GM18951 (cell line): ENCODE data around the gene PTCD2.
"Not testable (repeated sequence)": the region's sequence is repeated elsewhere in the genome, so short reads cannot be mapped to it uniquely, and the experiment has no call there.

Source experiments
- POLR2A ChIP-seq: IDR thresholded peaks from 4 replicates; pipeline ENCODE4 v1.6.1; 2011; ENCODE audit warnings: mild to moderate bottlenecking; ENCODE audit not compliant: insufficient read length, insufficient read depth; ENCODE audit errors: extremely low read depth
- in situ Hi-C: fragments of 300-500 bp; cut with MboI; formaldehyde crosslinking; loops from one replicate; pipeline ENCODE4 v1.12.0; 2022; ENCODE audit warnings: low sequenced_read_pairs, mixed read lengths, inconsistent platforms; ENCODE audit not compliant: unreplicated experiment

PTCD2 gene

DNA sequence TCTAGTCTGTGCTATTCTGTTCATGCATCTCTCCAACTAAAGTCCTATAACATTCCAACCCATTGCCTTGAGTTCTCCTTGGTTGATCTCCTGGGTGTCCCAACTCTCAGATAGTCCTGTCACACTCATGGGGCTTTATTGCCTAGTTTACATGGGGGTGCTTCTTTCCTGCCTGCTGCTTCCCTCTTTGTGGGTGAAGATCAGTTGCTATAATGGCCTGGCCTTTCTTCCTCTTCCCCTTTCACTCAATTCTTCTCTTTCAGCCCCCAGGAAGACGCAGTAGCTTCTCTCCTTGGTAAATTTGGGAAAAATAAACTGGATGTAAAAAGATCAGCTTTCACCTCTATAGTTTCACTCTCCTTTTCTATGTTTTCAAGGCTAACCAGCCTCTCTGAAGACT lies 66.5 kb downstream of the PTCD2 start:
- TF ChIP-seq POLR2A: no peak
- in situ Hi-C loops: no loop called here

DNA sequence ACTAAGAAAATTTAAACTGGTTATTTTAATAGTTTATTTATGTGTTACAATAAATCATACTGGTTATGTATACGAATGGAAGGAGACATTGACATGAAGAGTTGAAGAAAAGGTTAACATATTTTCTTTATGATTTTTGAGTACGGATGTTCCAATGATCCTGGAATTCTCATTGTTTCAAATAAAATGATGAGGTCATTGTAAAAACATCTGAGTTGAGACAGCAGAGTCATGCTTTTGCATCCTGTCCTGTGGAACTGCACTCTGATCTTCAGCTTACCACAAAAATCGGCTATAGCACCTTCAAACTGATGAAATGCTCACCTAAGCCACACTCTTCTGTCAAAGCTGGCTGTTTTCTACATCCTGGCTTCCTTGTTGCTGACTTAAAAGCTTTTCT lies 67.8 kb downstream of the PTCD2 start:
- in situ Hi-C loops: no loop called here
- no peak for TF ChIP-seq POLR2A

DNA sequence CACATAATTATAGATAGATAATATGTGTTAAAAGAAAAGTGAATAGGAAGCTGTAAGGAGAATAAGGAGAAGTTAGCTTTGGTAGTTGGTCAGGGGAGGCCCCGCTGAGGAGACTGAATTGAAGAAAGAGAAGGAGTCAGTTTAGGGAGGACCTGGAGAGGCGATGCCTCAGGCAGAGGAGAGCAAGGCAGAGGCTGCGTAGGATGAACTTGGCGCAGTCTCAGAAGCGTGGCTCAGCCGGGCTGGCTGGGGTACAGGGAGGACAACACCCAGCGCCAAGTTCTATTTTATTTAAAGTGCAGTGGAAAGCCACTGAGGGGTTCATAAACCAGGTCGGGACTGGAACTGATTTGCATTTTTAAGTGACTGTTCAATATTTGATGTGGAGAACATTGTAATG lies 68.5 kb downstream of the PTCD2 start:
- in situ Hi-C loops: no loop called here
- TF ChIP-seq POLR2A: no peak

DNA sequence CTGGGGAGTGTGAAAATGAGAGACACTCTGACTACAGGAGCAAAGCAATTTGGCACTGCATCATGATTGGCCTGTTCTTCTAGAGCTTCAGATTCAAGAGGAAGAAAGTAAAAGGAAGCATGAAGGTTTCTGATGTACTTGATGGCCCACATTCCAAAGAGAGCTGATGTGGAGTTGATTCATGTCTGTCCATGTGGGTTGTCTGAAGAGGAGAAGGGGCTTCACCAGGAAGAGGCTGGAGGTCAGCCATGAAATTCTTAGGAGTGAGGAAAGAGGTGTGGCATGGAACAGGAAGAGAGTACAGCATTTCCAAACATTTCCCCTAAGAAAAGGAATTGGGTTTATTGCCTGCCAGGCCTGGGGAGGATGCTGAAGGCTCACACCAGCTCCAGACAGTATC lies 70.7 kb downstream of the PTCD2 start:
- in situ Hi-C loops: no loop called here

DNA sequence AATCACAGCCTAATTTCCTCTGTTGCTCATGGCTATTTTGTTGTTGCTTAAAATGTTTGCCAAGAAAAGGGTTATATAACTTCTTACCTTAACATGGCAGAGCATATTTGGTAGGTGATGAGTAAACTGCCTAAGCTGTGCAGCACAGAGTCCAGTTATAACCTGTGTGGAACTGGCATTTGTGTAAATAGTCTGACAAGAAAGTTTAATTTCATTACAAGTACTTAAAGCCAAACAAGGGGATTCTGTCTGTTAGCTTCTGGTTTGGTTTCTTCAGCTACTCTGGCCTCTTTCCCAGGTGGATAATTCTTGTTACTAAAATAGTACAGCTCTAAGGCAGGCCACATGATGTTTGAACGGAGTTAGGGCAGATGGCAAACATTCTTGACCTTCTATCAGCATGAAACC lies 72.2 kb downstream of the PTCD2 start:
- TF ChIP-seq POLR2A: no peak
- in situ Hi-C loops: no loop called here

More for the DNA sequence above, 70.7 kb downstream of the PTCD2 start:
- TF ChIP-seq POLR2A: no peak

DNA sequence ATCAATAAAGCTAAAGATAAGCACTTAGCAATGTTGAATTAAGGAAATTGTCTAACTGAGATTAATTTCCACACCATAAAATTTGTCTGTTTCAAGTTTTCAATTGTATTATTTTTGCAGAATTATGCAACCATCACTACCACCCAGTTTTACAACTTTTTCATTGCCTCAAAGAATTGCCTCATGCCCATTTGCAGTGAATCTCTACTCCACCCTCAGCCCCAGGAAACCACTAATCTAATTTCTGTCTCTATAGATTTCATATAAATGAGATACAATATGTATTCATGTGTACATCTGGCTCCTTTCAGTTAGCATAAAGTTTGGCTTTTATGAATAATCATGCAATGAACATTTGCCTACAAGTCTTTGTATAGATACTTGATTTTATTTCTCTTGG lies 72.9 kb downstream of the PTCD2 start:
- TF ChIP-seq POLR2A: no peak
- in situ Hi-C loops: no loop called here

DNA sequence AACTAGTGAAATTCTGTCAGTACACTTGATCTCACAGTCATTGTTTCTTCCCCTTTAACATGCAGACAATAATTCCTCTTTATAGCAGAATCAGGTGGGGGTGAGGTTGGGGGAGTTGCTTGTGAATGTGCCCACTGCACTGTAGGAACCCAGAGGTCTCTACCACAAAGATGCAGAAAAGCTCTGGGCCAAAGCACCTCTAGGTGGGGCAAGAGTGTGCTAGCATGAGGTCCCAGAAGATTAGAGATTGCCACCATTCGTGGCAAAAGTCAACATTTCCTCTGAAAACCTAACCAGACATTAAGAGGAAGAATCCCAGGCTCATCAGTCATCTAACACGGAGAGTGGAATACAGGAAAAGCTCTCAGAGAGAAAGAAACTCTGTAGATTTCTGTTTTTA lies 74.5 kb downstream of the PTCD2 start:
- in situ Hi-C loops: no loop called here
- no peak for TF ChIP-seq POLR2A

DNA sequence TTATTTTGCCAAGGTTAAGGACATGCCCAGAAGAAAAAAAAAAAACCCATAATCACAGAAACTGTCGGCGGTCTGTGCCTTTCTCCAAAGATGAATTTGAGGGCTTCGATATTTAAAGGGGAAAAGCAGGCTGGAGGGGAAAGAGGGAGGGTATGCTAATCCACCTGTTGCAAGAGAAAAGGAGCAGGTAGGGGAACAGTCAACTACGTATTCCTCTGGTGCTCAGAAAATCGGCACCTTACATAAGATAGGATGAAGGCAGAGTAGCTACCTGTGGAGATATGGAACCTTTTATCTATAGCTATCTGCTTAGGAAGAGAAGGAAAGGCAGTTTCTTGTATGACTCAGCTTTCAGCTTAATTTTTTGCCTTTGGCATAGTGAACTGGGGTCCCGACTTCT lies 77.7 kb downstream of the PTCD2 start:
- TF ChIP-seq POLR2A: no peak
- in situ Hi-C loops: no loop called here

DNA sequence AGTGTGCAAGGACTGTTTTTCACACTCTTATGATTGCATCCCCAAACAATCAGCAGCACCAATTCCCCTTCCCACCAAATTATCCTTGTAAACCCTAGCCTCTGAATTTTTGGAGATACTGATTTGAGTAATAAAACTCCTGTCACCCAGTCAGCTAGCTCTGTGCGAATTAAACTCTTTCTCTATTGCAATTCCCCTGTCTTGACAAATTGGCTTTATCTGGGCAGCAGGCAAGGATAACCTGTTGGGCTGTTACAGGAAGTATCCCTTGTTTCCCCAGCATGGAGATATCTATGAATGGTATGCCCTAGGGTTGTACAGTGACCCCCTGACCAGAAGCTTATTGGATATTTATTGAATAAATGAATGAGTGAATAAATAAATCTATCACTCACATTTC lies 80.8 kb downstream of the PTCD2 start:
- in situ Hi-C loops: no loop called here
- no peak for TF ChIP-seq POLR2A

DNA sequence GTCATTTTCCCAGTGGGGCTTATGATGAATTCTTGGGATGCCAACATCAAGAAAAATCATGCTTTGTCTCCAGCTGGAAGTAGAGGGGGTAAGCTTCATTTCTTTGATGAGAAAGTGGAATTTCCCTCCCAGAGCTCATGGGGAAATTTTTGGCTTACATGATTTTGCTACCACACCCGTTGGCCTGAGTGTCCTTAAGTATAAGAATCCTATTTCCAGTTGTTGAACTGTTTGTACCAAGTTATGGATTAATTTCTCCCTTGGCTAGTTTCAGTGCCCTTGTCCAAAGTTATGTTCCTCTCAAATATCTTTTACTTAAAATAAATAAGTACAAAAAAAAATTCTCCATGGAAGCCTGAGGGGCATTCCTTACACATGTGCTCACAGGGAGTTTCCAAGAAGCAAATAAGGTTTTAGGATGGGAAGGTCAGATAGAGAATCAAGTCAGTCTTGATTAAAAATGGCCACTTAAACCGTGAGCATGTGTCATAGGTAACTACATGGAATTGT lies 82.3 kb downstream of the PTCD2 start:
- in situ Hi-C loops: no loop called here
- no peak for TF ChIP-seq POLR2A

DNA sequence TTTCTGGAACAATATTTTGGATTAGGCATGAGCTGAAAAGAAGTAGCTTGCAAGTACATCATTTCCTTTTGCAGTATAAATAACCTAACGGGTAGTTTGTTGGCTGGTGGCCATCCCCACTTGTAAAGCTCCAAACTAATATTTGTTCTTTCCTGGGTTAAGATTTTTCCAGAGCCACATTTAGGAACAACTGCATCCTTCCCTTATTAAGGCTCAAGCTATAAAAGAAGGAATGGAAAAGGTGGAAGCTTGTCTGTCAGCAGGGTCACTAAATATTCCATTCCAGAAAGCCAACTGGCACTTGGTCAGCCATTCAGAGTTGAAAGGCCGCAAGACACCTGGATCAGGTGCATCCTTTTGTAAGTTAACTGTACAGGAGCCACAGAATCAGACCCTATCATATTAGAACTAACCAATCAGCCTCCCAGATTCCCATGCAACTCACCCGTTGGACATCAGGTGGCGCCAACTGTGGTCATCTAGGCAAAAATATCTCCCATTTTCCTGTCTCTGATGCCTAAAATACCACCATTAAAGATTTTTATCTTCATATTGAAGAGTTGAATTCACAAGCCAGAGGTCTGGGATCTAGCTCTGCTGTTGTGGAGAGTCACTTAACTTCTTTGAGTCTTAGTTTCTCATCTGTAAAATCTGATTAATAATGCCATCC lies 82.9 kb downstream of the PTCD2 start:
- TF ChIP-seq POLR2A: no peak
- in situ Hi-C loops: no loop called here

DNA sequence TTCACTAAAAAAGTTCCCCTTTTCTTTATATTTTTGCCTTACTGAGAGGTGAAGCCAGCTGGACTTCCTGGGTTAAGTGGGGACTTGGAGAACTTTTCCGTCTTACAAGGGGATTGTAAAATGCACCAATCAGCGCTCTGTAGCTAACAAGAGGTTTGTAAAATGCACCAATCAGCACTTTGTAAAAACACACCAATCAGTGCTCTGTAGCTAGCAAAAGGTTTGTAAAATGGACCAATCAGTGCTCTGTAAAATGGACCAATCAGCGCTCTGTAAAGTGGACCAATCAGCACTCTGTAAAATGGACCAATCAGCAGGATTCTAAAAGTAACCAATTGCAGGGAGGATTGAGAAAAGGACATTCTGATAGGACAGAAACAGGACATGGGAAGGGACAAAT lies 84.6 kb downstream of the PTCD2 start:
- in situ Hi-C loops: not testable (repeated sequence)

DNA sequence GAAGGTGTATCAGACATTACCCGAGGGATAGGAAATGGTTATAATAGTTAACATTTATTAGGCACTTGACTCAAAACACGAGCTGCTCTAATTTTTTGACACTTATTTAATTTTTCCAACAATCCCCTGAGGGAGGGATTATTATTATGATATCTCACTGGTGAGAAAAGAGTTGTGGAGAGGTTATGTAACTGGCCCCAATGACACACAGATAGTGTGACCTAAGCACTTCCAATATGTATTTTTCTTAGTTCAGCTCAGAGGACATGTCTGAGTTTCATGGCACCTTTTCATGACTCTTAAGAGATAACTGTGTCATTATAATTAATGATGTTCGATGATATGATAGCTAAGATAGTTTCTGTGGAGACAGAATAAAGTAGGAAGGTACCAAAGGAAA lies 86.9 kb downstream of the PTCD2 start:
- in situ Hi-C loops: no loop called here
- TF ChIP-seq POLR2A: no peak

DNA sequence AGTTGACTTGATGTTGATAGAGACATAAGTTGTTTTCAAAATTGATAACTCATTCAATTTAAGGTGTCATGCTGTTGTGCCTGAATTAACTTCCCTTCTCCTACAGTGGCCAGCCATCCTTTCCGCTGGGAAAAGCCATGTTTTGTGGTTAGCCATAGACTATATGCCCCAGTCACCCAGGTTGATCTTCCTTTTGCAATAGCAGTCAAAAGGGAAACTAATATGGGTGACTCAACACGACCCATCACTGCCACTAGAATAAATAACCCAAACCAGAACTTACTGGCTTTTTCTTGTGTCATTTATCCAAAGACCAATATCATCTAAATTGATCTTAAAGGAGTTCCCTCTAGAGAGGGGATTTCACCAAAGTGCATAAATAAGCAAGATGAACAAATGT lies 87.4 kb downstream of the PTCD2 start:
- TF ChIP-seq POLR2A: no peak
- in situ Hi-C loops: no loop called here

DNA sequence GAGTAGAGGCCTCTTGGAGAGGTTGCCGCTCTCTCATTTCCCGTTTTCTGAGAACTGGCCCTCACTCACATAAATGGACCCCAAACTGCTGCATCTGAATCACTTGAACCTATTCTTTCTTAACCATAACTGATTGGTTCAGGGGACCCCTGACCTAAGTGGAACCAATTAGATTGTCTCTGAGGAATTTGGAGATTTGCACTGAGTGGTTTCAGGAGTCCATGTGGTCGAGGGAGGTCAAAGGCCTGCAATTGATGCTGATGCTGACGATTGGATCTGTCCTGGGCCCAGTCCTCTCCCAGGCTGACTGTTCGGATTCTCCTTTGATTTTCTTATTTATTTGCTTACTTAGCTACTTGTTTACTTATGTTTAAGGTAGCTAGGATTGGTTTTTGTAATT lies 88.0 kb downstream of the PTCD2 start:
- in situ Hi-C loops: no loop called here
- TF ChIP-seq POLR2A: no peak

DNA sequence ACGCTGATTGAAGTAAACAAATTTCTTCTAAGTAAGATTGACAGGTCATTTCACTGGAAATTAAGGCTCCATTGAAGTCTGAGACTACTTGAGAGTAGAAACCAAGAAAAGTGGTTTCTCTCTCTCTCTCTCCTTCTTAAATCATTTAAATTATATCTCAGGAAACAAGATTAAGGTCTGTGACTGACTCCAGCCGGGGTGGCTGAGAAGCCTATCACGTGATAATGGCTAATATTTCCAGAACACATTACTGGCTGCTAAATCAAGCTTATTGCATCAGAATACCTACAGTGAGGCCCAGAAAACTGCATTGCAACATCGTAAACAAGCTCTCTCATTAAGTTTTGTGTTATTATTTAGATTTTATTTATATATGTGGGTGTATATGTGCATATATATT lies 88.4 kb downstream of the PTCD2 start:
- in situ Hi-C loops: no loop called here
- TF ChIP-seq POLR2A: no peak
